GM18511 (cell line): ENCODE measurements around the gene HYDIN.

Experiments used
- ATAC-seq: cut with Tn5 transposase; IDR thresholded peaks from one replicate; pipeline ENCODE4 v1.9.1; 2021; ENCODE audit warnings: mild to moderate bottlenecking, moderate library complexity; ENCODE audit not compliant: unreplicated experiment

HYDIN gene

DNA sequence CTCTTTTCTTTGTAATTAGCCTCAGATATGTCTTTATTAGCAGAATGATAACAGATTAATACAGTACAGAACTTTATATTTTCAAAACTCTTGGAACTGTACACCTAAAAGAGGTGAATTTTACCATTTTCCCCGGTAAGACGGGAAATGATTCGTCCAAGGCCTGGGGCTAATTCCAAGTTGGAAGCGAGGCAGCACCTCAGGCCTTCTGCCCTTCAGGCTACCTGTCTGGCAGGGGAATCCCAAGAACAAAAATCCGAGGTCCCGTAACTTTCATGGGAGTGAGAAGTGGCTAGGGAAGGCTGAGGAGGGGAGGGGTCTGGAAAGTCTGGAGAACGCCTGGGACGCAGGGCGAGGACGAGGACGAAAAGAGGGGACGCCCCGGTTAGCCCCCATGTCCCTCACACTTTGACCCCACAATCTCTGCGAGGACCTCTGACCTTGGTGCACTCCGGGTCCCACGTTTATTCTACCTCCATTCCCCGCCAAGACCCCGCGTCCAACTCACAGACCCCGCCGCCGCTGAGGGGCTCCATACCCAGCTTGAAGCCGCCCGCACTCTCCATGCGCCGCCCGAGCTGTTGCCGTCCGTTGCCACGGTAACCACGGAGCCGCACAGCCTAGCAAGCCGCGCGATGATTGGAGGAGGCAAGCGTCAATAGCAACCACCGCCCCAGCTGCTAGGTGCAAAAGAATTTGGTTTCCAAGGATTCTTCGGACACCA lies at the start of gene HYDIN:
Gene HYDIN (minus strand): TSS at position 601 of the 724 bp plus-strand sequence. CDS start 43,827 bp downstream, outside the sequence.
- no peak for ATAC-seq

GRCh38 chr16:71276589-71277334 lies 46.2 kb upstream of the HYDIN start:
- no peak for ATAC-seq

GRCh38 chr16:71273384-71273783 lies 42.9 kb upstream of the HYDIN start:
- no peak for ATAC-seq

DNA sequence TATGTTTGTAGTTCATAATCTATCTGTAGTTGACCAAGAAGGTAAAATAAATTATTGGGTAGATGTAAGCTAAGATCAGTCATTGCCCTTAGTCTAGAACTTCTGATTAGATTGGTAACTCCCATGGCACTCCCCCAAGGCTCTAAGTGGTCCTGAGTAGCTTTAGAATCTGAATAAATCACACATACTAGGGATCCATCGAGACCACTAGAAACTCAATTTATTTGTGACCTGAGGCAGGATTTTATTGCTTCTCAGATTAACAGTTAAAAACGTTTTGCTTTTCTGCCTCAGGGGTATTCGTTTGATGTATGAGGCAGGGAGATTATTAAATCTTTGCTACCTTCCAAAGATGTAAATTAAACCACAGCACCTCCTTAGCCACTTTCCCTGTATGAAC lies 33.8 kb upstream of the HYDIN start:
- no peak for ATAC-seq

GRCh38 chr16:71263582-71263981 lies 33.1 kb upstream of the HYDIN start:
- no peak for ATAC-seq

DNA sequence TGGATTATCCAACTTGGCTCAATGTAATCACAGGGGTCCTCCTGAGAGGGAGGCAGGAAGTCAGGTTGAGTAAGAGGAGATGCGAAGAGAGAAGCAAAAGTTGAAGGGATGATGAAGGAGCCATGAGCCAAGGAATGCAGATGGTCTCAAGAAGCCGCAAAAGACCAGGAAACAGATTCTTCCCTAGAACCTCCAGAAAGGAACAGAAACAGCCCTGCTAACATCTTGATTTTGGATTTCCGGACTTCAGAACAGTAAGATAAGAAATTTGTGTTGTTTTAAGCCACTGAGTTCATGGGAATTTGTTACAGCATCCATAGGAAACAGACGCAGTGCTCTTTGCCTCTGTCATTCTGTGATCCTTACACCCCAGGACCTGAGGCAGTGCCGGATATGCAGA lies 31.9 kb upstream of the HYDIN start:
- no peak for ATAC-seq

- ATAC-seq: no peak
Observed at GRCh38 chr16:71260995-71261394, 30.5 kb upstream of the HYDIN start.

DNA sequence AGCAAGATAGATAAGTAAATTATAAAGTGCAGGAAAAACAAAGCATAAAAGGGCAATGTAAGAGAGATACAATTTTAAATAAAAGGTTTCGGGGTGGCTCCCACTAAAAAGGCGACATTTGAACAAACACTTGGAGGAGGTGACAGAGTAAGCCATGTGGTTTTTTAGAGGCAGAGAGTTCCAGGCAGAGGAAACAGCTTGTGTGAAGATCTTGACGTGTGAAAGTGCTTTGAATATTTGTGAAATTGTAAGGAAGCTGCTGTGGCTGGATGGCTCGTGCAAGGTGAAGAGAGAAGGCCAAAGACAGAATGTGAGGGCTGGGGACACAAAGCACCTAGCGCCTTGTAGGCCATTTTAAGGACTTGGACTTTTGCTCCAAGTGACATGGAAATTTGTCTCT lies 28.6 kb upstream of the HYDIN start:
- ATAC-seq: no peak

DNA sequence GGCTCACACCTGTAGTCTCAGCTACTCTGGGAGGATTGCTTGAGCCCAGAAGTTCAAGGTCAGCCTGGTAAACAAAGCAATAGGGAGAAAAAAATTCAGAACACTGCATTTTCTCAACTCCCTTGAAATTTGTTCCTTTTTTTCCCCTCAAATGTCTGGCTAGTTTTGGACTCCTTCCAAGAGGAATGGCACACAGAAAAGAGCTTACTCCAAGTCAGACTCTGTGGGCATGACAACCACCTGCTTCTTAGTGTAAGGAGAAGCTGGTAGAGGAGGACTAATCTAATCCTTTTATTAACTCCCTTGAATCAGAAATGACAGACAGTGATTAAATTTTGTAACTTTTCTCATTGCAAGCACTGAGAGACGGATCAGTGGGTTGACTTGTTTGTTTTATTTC lies 27.9 kb upstream of the HYDIN start:
- no peak for ATAC-seq

DNA sequence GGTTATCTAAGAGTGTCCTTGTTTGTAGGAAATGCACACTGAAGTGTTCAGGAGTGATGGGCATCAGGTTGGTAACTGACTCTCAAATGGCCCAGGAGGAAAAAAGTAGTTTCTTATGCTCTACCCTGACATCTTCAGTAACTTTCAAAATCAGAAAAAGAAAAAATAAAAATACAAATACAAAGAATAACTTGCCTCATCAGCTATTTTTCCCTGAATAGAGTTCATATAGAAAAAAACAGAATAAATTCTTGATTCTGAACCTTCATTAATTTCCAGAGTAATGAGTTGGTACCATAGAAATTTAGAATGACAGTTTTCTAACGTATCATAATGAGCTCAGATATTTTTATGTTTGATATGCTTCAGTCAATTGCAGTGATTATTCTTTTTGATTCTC lies 27.2 kb upstream of the HYDIN start:
- ATAC-seq: no peak

GRCh38 chr16:71255721-71256120 lies 25.2 kb upstream of the HYDIN start:
- no peak for ATAC-seq

DNA sequence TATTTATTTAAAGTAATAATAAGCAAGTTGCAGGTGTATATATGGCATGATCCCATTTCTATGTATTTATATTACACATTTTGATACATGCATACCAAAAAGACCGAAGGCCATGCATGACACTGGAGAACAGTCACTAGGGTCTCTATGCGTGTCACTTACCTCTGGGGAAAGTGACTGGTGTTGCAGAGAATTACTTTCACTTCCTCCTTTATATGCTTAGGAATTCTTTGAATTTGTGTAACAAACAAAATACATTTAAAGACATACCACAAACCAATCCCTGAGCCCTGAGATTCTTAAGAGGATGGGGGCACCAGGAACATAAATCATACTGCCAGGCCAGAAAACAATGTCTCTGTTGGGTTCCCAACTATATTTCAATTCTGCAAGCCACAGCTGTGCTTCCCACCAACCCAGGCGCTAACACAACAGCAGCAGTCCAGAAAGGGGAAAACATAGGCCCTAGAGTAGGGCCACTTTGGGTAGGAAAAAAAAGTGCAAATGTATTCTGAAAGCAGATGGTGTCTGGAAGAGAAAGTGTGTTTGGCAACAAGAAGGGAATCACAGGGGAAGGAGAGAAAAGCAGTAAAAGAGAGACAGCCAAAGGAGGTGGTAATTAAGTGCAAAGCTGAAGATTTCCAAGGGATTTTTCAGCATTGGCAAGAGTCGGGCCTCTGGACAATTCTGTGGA lies 24.5 kb upstream of the HYDIN start:
- ATAC-seq: no peak

DNA sequence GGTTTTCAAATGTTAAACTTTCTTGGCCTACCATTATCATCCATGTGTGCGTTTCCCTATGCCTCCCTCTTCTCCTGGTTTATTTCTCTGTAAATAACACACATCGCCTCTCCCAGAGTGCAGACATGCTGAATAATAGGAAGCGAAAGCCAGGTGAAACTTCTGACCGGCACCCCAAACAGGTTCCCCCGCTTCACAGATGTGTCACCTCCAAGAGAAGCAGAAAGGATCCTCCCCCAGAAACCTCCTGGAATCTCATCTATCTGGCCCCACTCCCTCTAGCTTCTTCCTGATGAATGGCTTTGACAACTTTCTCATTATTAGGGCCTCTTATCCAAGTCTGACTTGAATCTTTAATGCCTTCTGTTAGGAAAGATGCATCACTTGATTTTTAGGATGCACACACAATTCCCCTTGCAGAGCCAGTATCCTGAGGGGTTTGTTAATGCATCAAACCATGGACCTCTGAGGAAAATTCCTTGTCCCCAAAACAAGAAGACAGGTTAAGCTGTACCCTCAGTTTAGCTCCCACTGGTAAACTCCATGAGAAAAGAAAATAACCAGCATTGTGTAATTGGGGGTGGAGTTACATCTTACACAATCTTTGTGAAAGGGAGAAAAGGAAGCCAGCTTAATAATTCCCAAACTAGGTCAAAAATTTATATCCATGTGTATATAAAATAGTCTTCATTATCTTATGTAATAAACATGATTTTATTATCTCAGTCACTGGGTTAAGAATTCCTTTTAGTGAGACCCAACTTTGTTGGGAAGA lies 20.1 kb upstream of the HYDIN start:
- no peak for ATAC-seq

DNA sequence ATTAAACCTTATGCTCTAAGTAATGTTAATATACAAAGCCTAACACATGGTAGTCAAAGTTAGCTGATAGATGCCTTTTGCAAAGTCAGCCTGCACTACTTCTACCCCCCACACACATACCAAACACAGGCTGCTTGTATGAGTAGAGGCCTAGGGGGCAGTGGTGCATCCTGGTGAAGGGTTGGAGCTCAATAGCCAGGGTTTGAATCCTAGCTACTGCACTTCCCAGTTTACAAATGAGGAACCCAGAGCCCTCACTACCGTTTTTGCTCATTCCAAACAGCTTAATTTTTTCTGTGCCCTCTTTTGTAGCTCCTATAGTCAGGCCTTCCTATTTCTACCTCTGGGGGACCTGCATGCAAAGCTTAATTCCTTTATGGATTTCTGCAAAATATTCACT lies 18.9 kb upstream of the HYDIN start:
- no peak for ATAC-seq

DNA sequence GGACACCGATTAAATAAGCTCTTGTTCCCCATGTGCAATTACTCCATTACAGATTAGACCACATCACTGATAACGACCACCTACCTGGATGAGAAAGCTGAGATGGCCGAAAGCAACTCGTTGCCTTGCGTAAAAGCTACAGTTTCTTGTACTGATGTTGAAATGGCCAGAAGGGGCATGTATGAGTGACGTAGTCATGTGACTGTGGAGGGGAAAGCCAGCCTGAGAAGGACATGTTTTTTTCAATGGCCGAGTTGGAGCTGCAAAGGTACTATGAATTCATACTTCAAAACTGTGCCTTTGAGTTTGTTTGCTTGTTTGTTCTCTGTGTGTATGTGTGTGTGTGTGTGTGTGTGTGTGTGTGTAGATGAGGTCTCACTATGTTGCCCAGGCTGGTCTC lies 17.0 kb upstream of the HYDIN start:
- no peak for ATAC-seq

DNA sequence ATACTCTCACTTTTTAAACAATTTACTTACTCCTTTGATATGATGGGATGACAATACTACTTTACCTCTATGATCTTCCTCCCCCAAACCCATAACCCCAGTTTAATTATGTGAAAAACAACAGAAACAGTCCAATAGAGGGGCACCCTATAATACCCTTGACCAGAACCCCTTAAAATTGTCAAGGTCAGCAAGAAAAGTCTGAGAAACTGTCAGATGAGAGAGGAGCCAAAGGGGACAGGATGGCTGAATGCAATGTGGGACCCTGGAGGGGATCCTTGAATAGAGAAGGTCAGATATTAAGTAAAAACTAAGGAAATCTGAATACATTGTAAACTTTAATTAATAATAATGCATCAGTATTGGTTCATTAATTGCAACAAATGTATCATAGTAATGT lies 15.8 kb upstream of the HYDIN start:
- ATAC-seq: no peak

GRCh38 chr16:71244521-71244920 lies 14.0 kb upstream of the HYDIN start:
- ATAC-seq: no peak

DNA sequence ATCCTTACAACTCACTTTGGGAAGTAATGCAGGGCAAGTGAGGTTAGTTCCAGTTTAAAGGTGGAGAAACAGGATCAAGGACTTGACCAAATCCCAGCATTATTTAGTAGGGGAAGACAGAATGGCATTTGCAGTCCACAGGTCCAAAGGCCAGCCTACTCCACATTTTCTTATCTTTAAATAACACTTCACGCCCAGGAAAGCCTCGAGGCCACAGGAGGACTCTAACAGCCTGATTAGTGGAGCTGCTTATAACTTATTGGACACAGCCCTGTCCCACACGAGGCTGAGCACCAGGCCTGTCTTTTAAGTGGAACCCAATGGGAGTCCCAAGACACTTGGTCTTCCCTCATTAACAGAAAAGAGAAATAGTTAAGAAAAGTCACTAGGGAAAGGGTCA lies 12.1 kb upstream of the HYDIN start:
- ATAC-seq: no peak

- ATAC-seq: no peak
Observed at GRCh38 chr16:71242036-71242435, 11.5 kb upstream of the HYDIN start.

GRCh38 chr16:71229344-71229743 lies 1.2 kb downstream of the HYDIN start:
- ATAC-seq: no peak
